SKM-1 (cell line): Measurements from ENCODE around the gene R3HDML.
"Not testable (repeated sequence)": the region's sequence is repeated elsewhere in the genome, so short reads cannot be mapped to it uniquely, and the experiment has no call there.

ENCODE experiments used
- DNase-seq: peaks from one replicate; lab custom pipeline; 2025; ENCODE audit not compliant: unreplicated experiment; lab: John Stamatoyannopoulos, UW

R3HDML gene

DNA sequence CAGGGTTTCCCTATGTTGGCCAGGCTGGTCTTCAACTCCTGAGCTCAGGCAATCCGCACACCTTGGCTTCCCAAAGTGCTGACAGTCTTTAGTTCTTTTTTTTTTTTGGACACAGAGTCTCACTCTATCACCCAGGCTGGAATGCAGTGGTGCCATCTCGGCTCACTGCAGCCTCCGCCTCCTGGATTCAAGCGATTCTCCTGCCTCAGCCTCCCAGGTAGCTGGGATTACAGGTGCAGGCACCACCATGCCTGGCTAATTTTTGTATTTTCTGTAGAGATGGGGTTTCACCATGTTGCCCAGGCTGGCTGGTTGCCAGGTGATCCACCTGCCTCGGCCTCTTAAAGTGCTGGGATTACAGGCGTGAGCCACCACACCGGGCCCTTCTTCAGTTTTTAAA is 9.1 kb upstream of the R3HDML start:
- not testable (repeated sequence) for DNase-seq

DNA sequence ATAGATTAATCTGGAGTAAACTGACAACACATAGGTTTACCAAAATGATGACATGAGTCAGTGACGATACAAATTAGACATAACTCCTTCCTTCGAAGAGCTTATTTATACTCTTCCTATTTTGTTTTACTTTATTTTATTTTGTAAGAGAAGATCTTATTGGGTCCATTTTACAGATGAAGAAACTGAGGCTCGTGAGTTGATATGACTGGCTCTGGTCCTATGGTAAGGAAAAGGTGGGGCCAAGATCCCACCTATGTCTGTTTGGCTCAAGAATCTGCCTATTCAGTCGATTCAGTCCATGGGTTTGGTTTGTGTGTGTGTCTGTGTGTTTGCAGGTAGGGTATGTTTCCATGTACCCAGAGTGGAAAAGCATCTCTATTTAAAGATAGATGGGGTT is 8.4 kb upstream of the R3HDML start:
- DNase-seq = no peak

DNA sequence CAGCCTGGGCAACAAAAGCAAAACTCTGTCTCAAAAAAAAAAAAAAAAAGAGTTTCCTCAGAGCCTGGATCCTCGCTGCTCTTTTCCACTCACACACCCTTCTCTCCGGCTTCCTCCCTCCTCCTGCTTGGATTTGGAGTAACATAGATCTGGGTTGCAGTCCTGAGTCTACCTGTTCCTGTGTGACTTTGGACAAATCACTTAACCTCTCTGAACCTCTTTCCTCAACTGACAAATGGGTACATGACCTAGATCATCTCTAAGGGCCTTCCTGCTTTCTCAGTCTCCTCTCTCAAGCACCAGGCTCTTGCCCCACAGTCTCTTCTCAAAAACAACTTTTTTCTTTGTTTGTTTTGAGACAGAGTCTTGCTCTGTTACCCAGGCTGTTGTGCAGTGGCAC is 5.6 kb upstream of the R3HDML start:
- no peak for DNase-seq

DNA sequence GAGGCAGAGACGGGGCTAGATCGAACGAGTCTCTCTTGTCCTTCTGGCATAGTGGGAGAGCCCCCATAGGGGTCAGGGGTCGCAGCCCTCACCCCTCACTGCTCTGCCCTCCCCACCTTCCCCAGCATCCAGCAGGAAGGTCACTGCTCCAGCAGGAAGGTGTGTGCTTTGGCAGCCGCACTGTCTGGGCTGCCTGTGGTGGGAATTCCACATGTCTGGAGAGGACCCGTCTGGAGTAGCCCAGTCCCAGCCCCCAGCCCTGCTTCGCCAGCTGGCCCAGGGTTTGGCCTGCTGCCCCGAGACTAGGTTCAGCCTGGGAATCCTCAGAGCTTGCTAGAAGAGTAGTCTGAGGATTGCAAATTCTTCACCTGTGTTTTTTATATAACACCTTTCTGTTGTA is 2.5 kb upstream of the R3HDML start:
- no peak for DNase-seq

DNA sequence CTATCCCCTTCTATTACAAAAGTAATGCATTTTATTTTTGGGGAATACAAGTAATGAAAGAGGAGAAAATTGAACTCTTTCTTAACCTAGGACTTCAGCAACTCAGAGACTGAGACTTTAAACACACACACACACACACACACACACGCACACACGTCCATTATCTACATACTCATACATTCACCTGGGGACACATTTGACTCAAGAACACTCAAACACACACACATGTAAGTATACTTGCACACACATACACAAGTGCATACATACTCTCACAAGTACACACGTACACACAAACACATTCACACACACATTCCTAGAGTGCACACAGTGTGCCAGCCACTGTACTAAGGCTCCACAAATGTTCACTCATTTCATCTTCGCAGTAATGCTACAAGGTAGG is 2.1 kb upstream of the R3HDML start:
- DNase-seq = no peak

DNA sequence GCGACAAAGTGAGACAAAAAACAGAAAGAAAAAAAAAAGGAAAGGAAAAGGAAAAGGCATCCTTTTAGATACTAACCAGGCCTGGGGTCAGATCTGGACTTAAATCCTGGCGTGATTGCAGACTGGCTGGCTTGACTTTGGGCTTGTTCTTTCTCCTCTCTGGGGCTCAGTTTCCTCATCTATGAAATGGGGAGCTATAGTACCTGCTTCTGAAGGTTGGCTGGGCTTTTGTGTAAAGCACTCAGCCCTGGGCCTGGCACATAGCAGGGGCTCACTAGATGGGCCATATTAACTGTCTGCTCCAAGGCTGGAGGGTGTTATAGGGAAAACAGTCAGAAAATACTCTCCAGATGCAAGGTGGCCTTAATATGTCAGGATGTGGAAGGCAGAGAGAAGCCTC is 1.2 kb upstream of the R3HDML start:
- DNase-seq = no peak

DNA sequence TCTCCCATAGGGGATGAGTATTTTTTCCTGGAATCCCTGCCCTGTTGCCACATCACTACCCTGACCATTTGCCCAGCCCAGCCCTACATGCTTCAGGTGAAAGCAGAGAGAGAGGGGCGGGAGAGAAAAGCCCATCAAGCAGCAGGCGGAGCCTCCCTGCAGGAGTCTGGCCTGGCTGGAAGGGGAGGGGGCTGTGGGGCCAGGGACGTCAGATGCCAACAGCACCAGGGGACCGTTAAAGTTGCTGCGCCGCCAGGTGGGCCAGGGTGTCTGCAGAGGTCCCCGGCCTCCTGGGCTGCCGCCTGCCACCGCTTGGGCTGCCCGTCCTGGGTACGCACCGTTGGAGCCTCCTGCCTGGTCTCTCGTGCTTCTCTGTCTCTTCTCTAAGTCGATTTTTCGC is 757 bp upstream of the R3HDML start:
- no peak for DNase-seq

DNA sequence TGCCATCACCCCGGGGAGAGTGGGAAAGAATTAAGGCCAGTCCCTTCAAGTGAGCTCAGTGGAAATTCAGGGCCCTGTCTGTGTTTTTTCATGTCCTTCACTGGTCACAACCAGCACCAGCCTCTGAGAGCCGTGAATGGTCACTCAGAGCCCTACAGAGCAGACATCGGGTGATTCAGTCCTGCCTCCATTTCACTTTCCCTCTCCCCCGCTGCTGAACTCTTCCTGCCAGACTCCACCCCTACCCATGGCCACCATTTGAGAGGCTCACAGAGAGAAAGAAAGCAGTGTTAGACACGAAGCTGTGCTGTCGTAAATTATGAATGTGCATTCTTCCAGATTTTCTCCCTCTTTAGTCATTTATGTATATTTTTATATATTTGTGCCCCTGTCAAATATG is 5.4 kb downstream of the R3HDML start:
- DNase-seq = no peak

DNA sequence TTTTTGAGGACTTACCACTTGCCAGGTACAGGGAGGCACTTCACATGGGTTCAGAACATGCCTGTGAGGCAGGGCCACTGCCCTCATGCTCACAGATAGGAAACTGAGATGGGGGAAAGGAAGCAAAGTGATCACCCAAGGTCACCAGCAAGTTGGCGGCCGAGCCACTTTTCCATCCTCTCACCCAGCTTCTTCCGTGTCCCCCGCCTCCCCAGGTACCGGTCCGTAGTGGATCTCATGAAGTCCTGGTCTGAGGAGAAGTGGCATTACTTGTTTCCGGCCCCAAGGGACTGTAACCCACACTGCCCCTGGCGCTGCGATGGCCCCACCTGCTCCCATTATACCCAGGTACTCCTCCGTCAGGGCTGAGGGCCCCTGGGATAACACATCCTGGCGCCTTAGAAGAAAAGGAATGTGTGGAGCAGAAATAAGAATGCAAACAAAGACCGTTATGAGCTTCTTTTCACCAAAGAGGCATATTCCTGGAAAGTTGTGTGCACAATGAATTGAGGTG is 6.4 kb downstream of the R3HDML start:
- DNase-seq = no peak

DNA sequence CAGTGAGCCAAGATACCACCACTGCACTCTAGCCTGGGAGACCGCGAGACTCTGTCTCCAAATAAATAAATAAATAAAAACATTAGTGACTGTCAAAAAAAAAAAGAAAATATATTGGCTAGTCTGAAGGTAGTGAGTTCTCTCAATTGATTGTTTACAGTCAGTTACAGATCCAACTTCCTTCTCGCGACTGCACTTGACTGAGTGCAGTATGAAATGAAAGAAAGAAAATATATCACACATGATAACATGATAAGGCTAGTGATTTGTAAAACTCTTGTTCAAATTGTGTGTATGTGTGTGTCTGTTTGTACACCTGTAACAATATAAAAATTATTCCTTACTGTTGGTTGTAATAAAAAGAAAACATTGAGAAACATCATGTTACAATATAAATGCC is 7.9 kb downstream of the R3HDML start:
- DNase-seq = no peak

DNA sequence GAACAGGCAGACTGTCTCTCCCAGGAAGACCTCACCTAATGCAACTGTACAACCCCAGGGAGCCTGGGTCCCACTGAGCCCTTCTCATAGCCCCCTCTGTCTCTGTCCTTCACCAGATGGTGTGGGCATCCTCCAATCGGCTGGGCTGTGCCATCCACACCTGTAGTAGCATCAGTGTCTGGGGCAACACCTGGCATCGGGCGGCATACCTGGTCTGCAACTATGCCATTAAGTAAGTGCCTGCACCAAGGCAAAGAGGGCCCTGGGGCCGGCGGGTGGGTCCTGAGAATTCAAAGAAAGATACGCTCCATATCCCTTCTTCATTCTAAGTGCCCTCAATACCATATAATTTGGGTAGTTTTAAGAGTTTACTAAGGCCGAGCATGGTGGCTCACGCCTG is 8.3 kb downstream of the R3HDML start:
- DNase-seq = no peak

DNA sequence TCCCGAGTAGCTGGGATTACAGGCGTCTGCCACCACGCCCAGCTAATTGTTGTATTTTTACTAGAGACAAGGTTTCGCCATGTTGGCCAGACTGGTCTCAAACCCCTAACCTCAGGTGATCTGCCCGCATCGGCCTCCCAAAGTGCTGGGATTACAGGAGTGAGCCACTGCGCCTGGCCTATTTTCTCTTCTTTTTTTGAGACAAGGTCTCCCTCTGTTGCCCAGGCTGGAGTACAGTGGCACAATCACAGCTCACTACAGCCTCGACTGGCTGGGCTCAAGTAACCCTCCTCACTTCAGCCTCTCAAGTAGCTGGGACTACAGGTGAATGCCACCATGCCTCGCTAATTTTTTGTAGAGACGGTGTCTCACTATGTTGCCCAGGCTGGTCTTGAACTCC is 9.1 kb downstream of the R3HDML start:
- DNase-seq = not testable (repeated sequence)

DNA sequence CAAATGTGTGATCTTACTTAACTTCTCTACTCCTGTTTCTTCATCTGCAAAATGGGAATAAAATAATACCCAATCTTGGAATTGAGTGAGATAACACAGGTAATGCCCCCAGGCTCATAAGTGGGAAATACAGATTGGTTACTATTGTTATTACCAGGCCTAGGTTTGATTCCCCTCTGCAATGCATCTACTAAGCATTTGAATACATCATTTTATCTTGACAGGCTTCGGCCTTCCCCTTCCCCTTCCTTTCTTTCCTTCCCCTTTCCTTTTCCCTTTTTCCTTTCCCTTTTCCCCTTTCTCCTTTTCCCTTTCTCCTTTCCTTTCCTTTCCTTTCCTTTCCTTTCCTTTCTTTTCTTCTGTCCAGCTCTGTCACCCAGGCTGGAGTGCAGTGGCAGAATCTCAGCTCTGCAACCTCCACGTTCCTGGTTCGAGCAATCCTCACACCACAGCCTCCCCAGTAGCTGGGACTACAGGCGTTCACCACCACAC is 11.4 kb downstream of the R3HDML start:
- no peak for DNase-seq

DNA sequence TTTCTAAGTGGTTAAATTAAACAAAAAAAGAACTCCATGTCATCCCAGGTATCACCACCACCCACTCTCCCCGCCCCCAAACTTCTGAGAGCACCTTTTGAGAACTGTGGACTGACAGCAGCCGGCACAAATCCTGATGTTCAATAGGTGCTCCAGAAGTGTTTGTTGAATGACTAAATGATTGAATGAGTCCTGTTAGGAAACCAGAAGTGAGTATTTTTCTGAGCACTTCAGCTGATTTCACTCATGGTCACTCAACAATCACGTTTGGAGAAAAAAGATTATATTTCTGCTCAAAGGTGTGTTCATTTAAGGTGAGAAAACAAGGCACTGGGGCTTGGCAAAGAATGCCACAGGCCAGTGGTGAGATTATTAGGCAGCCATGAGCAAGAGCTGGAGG is 12.5 kb downstream of the R3HDML start:
- no peak for DNase-seq

DNA sequence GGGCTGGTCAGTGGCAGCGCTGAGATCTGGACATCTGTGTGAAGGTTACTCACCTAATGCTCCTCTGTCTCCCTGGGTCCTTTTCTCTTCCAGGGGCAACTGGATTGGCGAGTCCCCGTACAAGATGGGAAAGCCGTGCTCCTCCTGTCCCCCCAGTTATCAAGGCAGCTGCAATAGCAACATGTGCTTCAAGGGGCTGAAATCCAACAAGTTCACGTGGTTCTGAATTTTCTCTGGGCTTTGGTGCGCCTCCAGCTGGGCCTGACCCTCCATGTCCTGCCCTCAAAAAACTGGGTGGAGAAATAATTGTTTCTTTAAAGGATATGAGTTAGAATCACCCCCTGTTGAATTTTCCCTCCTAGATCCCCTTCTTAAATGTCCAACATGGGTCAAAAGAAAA is 13.7 kb downstream of the R3HDML start:
- DNase-seq = no peak

DNA sequence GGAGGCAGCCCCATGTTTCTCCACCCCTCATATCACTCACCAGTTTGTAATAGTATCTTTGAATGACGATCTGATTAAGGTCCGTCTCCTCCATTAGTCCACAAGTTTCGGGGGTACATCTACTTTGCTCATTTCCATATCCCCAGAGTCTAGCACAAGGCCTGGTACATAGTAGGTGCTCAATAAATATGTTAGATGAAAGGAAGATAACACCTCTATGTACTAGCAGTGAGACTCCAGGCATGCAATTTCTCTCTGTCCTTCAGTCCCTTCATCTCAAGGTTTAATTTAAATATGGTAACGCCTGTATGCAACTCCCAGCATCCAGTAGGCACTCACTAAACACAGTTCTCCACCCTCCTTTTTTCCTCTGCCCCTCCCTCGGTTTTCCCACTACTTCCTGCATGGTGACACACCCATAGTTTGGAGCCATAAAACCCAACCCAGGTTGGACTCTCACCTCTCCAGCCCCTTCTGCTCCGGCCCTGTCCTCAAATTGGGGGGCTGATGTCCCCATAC is 18.2 kb downstream of the R3HDML start:
- DNase-seq = no peak

DNA sequence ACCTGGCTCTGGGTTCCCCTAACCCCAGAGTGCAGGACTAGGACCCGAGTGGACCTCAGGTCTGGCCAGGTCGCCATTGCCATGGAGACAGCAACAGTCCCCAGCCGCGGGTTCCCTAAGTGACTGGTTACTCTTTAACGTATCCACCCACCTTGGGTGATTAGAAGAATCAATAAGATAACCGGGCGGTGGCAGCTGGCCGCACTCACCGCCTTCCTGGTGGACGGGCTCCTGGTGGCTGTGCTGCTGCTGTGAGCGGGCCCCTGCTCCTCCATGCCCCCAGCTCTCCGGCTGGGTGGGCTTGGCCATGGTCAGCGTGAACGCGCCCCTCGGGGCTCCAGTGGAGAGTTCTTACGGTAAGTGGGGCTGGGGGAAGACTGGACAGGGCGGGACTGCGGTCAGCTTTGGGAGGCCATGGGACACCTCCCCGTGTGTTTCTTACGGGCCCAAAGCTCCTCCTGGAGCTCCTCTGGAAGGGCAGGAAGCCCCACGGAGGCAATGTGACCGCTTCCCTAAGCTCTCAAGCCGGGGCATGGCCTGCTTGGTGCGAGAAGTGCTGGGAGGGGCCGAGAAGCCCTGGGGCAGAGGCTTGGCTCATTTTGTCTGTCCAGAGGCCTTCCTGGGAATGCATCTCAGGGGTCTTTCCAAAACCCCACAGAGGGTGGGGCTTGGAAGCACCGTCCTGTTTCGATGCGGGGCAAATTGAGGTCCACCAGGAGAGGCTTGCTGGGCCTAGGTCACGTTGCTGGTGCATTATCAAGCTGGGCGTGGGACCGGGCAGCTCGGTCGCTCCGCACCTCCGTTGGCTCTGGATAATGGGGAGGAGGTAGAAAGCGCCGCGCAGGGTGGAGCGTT is 18.9 kb downstream of the R3HDML start, which contains the start of gene HNF4A:
TSS of gene HNF4A (plus strand) at position 202 of the 855 bp plus-strand sequence. CDS start at position 308, 106 bp downstream.
- no peak for DNase-seq

DNA sequence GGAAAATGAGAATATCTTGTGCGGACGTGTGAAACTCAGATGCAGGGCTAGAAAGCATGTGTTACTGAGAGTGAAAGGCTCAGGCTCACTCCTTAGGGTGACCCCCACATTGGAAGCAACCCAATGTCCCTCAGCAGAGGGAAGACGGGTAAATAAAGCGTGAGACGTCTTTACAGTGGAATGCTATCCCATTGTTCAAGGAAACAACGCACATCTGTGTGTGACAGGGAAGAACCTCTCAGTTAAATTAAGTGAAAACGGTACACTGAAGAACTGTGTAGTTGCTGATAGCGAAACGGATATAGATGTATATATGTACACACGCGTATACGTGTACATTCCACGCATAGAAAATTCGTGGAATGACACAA is 19.5 kb downstream of the R3HDML start:
- DNase-seq = no peak

DNA sequence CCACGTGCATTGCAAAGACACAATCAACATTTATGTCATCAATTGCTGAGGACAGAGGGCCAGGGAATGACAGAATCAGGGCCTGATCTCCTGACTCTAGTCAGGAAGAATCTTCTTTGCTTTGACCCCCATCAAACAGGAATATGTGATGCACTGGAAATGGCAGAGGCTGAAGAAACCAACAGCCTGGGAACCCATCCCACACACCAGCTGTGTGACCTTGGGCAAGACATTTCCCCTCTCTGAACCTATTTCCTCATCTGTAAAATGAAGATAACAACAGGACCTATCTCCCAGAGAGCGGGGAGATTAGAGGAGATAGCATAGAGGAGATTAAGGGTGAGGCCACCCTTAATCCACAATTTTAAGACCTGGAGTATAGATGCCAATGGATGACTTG is 20.2 kb downstream of the R3HDML start:
- DNase-seq = no peak

DNA sequence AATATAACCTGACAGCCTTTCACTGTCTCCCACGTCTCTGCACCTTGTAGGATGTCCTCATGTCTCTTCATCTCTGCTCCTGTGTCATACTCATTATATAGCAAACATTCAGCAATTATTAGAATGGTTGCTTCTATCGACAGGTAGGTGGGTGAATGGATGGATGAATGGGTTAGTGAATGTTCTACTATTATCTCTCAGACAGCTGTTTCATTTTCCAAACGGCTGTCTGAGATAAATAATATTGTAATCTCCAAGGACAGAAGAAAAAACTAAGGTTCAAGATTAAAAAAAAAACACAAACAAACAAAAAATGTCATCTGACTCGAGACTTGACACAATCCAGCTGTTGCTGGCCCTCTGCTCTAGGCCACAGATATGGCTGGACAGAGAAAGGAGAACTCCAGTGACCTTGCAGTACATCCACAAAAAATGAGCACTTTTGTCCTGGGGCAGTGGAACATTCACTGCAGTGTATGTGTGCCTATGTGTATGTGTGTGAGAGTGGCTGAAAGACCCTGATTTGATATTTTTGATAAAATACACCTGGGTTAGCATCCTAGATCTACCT is 20.8 kb downstream of the R3HDML start:
- DNase-seq = no peak

DNA sequence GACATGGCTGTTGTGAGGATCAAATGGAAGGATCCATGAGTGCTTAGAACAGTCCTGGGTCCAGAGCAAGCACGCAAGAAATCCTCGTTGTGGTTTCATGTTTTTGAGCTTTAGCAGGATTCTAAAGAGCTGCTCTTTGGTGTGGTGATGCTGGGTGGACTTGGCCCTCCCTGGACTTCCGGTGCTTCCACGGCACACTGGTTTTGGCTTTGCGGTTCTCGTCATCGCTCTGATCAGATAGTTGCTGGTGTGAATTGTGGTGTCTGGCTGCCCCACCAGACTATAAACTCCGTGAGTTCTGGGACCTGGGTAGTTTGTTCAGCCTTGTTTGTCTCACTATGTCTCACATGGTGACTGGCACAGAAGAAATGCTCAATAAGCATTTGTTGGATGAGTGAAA is 21.9 kb downstream of the R3HDML start:
- DNase-seq = no peak

DNA sequence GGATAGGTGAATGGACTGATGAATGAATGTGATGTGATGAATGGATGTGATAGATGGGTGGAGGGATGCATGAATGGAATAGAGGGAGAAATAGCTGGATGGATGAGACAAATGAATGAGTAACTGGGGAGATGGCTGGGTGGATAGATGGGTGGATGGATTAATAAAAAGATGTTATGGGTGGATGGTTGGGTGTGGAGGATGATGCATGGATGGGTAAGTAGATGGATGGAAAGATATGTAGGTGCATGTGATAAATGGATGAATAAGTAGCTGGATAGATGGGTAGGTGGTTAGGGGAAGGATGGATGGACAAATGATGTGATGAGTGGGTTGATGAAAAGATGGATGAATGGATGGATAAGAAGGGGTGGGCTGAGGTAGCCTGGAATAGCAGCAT is 23.4 kb downstream of the R3HDML start:
- DNase-seq = no peak
